ENCODE measurements around the gene STAT1.

The STAT1 gene

GRCh38 chr2:191030521-191031154, 16.7 kb upstream of the STAT1 start:
- no peak for DNase-seq

- DNase-seq, result no peak
These were observed 15.4 kb upstream of the STAT1 start for GRCh38 chr2:191029280-191029950.

GRCh38 chr2:191026377-191026776, 12.4 kb upstream of the STAT1 start:
- no peak for DNase-seq

- DNase-seq, result no peak
These were observed 11.2 kb upstream of the STAT1 start for GRCh38 chr2:191025135-191025534.

DNA sequence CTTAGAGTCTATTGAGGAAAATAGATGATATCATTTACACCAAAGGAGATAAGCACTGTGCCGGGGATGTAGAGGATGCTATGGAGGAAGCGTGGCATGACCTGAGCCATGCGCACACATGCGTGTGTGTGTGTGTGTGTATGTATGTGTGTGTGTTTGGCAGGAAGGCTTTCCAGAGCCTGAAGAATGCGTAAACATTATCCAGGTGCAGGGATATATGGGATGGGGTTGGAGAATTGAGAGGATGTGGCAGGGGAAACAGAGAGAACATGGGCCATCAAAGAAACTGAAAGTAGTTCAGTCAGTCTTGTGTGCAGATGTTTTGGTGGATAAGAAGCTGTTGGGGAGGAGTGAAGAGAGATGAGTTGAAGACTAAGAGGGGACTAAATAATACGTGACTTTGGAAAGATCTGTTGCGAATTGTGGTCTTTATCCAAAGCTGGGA, 9.3 kb upstream of the STAT1 start:
- no peak for DNase-seq

DNA sequence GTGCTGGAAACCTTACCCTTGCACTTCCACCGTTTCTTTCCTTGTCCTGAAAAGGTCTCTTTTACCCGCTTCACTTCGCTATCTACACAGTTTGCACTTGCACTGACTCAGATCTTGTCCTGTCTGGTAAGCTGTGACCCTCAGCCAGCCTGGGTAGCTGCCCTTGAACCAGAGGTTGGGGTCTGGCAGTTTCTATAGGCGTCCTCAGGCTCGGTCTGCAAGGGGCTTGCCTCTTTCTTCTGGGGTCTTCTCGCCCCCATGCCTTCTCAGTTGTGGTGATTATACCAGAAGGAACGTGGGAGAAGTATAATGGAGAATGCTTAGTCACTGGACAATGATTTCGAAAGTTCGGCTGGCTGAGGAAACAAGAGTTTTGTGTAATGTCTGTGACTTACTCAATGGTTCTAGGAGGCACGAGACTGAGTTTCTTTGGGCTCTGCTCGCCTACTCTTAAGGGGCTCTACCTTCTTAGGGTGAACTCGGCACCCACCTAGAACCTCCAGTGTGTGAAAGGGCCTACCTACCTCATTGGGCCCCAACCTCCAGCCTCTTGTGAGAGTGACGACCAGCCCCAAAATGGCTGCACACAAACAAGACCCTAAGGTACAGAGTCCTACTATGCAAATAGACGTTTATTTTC, 6.9 kb upstream of the STAT1 start:
- DNase-seq, result no peak

DNA sequence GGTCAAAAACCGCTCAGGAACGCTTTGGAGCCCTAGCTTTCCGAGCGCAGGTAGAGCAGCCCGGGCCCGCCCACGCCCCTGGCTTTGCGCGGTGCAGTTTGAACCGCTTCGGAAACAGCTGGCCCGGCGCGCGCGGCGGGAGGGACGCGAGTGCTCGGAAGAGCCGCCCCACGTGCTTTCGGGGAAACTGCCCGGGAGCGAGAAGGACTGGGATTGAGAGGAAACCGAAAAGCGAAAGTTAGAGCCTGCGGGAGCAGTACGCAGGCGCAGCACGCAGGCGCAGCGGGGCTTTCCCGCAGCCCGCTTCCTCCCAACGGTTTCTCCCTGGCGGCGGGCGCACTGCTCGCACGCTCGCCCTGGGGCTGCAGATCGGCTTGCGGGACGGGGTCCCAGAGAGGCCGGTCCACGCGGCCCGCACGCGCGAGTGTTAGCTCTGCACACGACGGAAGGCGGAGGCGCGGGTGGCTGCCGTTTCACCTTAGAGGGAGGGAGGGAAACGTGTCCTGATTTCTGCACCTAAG, 6.3 kb upstream of the STAT1 start:
- peak; percentile 85 for DNase-seq

DNA sequence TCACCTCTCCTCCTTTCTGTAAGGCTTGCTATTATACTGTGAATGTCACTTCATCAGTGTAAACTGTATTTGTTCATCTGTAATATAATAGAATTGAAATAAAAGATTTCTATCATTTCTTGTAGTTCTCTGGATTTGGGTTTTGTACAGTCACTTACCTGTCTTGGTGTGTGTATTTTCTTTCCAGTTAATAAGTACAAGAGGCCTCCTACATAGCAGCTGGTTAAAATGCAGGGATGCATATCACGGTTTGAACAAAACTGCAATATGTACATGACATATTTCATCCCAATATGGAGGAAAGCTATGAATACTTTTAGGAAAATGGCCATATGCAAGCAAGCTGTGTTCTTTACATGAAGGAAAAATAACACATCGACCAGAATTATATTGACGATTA, 5.4 kb upstream of the STAT1 start:
- no peak for DNase-seq

DNA sequence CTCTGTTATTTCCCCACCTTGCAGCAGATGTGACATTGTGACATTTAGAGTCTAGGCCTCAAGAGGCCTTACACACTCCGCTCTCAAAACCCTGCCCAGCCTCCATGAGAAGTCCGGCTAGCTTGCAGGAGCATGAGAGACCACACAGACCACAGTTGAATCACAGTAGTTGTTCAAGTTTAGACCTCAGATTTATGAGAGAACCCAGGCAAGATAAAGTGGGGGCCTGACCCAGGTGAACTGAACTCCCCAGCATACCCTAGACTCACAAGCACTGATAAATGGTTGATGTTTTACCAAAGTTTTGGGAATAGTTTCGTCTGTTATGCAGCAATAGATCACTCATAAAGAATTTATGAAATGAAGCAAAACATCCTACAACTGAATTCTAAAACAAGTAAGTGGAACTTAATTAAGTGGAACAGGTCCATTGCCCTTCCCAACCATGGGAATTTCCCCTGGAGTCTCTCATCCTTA, 4.7 kb upstream of the STAT1 start:
- DNase-seq, result no peak

- no peak for DNase-seq
These were observed 4.1 kb upstream of the STAT1 start for GRCh38 chr2:191018048-191018447.

- no peak for DNase-seq
These were observed 1.9 kb upstream of the STAT1 start for GRCh38 chr2:191015831-191016230.

DNA sequence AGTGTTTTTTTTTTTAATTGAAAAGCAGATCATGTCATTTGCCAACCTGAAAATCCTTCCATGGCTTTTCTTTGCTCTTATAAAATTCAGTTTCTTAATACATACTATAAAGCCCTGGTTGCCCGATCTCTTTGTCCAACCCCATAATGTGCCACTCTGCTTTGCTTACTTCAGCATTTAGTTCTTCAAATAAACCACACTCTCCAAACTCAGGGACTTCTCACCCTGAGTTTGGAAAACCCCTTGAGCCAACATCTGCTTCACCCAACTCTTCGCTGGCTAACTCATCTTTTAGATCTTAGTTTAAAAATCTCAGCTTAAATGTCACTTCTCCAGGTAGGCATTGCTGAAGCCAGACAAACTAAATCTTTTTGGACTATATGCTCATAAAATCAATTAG, 1.3 kb upstream of the STAT1 start:
- DNase-seq, result no peak

DNA sequence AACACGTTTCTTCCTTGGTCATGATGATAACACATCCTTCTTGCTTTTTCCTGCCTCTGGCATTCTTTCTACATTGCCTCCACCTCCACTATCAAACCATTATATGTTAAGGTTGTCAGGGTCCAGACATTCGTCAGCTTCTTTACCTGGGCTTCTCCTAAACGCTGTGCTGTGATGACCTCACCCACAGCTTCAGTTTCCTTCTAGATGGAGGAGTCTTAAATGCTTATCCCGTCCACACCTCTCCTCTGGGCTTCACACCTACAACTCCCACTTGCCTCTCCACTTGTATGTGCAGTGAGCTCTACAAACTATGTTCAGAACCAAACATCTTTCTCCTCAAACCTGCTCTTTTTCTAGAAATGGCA, 666 bp upstream of the STAT1 start:
- DNase-seq, result no peak

GRCh38 chr2:191013682-191013931, 364 bp downstream of the STAT1 start:
- no peak for DNase-seq

DNA sequence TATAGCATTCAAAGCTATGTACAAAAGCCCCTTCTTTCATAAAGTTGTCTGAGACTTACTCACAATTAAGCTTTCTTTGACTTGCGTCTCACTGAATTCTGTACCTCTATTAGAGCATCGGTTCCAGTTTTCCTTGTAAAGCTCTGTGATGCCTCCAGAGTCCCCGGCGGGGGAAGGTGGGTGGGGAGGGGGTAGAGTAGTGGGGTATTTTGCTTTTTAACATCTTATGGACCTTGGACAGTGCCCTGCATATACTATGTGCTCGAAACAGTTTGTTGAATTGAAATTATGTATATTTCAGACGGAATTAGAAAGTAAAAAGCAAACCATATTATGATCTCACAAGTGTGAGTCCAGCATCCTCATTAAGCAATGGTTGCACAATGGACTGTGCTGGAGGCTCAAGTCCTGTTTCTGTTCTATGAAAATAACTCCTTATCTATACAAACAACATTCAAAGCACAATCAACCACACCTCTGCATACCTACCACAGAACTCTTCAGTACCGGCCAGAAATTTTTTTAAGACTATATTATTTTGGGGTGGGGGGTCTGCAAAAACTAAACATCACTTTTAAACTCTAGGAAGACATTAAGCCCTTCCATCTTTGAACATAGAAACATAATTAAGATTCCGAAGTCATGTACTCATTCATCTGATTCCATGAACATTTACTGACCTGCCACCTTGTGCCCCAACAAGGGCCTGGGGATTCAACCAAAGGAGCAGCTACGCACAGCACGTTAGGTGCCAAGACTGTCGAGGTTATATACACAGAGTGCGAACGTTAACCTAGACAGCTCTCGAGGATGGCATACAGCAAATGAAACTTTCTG, 908 bp downstream of the STAT1 start:
- DNase-seq, result no peak

GRCh38 chr2:191012346-191012745, 1.6 kb downstream of the STAT1 start:
- DNase-seq, result no peak

DNA sequence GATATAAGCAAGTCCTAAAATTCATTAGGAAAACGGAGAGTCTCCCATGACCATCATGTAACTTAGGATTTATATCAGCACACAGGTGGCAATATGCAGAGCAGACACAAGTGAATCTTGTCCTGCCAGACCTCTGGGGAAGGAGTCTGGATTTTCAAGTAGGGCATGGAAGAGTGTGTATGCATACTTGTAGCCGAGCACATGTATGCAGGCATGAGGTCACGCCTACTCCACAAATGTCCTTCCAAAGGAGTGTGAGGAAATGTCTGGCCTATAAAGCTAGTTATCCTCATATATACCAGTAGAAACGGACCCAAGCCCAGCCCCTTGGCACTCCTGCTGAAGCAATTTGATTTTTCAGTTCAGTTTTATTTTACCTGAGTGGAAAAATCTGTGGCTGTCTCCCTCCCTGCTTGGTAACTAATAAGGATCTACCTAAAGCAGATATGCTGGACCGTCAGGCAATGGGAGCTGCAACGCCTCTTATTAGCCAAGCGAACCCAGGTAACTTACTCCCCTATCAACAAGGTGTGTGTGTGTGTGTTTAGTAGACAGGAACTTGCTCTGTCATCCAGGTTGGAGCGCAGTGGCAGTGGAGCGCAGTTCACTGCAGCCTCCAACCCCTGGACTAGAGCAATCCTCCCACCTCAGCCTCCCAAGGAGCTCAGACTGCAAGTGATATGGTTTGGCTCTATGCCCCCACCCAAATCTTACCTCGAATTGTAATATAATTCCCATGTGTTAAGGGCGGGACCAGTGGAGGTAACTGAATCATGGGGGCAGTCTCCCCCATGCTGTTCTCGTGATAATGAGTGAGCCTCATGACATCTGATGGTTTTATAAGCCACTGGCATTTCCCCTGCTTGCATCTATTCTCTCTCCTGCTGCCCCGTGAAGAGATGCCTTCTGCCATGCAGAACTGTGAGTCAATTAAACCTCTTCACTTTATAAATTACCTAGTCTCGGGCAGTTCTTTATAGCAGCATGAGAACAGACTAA, 2.8 kb downstream of the STAT1 start:
- DNase-seq, result no peak

GRCh38 chr2:191009541-191010374, 4.2 kb downstream of the STAT1 start:
- no peak for DNase-seq

GRCh38 chr2:191008286-191008685, 5.7 kb downstream of the STAT1 start:
- no peak for DNase-seq

- no peak for DNase-seq
These were observed 6.8 kb downstream of the STAT1 start for GRCh38 chr2:191006997-191007783.

All from NCI-H510A (cell line).